NCI-H345 (cell line): ENCODE results near the gene ADIG.

Experiments used
- DNase-seq: peaks from one replicate; lab custom pipeline; 2025; lab: John Stamatoyannopoulos, UW

ADIG gene

GRCh38 chr20:38581013-38581412 lies at the start of gene ADIG:
Gene ADIG, plus strand, starts transcription at chr20:38581197. Its CDS starts 54 bp downstream, at chr20:38581251.
- peak; percentile 83 for DNase-seq

GRCh38 chr20:38534756-38535155 lies 46.2 kb upstream of the ADIG start:
- no peak for DNase-seq

DNA sequence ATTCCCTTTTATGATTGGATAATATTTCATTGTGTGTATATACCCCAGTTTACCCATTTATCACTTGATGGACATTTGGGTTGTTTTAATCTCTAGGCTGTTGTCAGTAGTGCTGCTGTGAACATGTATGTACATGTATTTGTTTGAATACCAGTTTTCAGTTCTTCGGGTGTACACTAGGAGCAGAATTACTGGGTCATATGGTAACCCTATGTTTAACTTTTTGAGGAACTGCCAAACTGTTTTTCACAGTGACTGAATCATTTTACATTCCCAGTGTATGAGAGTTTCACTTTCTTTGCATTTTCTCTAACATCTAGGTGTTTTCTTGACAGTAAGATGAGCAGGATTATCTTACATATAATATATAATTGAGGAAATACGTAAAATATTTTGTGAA lies 44.7 kb upstream of the ADIG start:
- DNase-seq: no peak

DNA sequence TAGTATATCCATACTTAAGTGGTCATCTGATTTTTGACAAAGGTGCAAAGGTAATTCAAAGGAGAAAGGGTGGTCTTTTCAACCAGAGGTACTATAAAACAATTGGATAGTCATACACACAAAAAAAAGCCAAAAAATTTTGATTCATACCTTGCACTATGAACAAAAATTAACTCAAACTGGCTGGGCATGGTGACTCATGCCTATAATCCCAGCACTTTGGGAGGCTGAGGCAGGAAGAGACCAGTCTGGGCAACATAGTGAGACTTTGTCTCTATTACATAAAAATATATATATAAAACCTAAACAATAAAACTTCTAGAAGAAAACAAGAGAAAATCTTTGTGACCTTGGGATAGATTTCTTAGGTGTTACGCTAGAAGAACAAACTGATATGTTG lies 43.8 kb upstream of the ADIG start:
- no peak for DNase-seq

DNA sequence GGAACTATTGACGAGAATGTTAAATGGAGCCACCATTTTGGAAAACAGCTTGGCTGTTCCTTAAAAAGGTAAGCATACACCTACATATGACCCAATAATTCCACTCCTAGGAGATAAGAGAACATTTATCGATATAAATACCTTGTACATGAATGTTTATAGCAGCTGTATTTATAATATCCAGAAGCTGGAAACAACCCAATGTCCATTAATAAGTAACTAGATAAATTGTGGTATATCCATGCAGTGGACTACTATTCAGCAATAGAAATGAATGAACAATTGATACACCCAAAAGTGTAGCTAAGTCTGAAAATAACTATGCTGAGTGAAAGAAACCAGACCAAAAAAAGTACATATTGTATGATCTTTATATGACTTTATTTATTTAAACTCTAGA lies 42.2 kb upstream of the ADIG start:
- DNase-seq: no peak

GRCh38 chr20:38543014-38543906 lies 37.7 kb upstream of the ADIG start:
- DNase-seq: no peak

- DNase-seq: no peak
Observed at GRCh38 chr20:38545771-38546170, 35.2 kb upstream of the ADIG start.

DNA sequence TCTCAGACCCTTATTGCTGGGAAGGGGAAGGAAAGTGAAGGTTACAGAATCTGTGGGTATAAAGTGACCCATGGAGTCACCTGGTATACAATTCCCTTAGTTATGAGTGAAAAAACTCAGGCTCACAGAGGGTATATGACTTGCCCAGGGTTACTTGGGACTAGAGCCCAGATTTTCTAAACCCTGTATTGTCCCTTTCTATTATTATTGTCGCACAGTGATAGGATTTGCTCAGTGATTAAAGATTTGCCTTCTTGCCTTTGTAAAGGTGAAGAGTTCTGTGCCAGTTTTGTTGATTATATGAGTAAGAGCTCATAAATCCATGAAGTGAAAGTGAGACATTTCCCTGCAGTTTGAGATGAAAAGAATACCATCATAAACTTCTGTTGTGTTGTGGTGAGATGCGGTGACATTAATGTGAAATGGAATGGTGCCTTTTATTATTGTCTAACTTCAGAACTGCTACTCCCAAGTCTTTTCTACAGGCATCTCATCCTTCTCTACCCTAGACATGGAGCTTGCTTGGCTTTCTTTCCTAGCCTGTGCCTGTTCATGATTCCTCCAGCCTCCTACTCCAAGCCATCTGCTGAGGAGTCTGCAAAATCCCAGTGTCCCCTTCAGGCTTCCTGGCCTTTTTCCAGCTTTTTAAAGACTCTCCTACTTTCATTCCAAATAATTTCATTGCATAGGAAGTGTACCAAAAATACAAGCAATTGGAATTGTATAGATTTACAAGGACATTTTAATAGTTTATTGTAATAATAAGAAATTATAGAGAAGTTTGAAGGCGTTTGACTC lies 33.5 kb upstream of the ADIG start:
- no peak for DNase-seq

DNA sequence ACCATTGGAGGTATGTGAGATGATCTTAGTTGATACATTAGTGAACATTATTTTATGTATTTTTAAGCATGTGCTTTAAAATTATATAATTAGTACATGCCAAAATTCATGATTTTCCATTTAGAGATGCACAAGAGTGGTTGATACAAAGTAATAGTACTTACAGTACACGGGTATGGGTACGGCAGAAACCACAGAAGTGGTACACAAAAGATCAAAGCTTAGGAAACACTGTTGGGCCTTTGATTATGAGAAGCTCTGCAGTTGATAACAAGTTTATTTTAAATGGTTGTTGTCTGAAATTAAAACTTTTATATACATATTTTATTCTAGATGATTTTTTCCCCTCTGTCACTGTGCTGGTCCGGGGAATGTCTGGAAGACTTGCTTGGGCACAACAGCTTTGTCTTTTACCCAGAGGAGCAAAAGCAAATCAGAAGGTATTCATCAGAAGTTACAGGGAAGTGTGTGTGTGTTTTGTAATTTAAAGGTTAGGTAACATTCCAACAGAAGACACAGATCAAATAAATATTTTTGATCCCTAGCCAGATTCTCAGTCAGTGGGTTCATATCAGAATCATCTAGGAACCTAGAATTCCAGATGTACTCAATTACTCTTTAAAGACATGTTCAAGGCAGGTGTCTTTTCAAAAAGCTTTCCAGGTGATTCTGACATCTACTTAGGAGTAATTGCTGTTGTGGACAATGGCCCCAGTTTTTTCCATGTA lies 32.5 kb upstream of the ADIG start:
- no peak for DNase-seq

GRCh38 chr20:38550274-38550673 lies 30.7 kb upstream of the ADIG start:
- no peak for DNase-seq

DNA sequence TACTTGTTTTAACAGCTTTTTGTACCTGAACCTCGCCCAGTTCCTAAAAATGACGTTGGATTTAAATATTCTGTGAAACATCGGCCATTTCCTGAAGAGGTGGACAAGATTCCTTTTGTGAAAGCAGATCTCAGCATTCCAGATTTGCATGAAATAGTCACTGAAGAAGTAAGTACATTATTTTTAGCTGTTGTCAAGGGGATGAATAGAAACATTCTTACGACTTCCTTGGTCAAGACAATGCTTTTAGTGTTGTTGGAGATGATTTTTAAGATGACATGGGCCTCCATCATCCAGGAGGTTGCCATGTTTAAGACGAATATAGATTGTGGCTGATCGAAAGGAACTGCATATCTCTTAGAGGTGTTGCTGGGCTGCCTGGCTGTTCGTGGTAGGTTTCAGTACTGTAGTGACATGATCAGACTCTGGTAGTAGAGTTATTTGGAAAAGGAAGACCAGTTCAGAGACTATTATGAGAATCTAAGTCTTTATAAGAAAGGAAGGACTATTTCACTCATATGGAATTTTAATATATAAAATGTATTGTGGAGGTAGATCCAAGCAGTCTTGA lies 29.9 kb upstream of the ADIG start:
- no peak for DNase-seq

GRCh38 chr20:38554986-38555385 lies 26.0 kb upstream of the ADIG start:
- DNase-seq: no peak

- DNase-seq: no peak
Observed at GRCh38 chr20:38555395-38555794, 25.6 kb upstream of the ADIG start.

- no peak for DNase-seq
Observed at GRCh38 chr20:38557174-38557573, 23.8 kb upstream of the ADIG start.

GRCh38 chr20:38558596-38559360 lies 22.2 kb upstream of the ADIG start:
- no peak for DNase-seq

GRCh38 chr20:38559764-38560163 lies 21.2 kb upstream of the ADIG start:
- DNase-seq: no peak

- no peak for DNase-seq
Observed at GRCh38 chr20:38563802-38564431, 17.1 kb upstream of the ADIG start.

- DNase-seq: no peak
Observed at GRCh38 chr20:38564680-38565079, 16.3 kb upstream of the ADIG start.

- DNase-seq: no peak
Observed at GRCh38 chr20:38566036-38566598, 14.9 kb upstream of the ADIG start.

GRCh38 chr20:38569747-38570525 lies 11.1 kb upstream of the ADIG start:
- no peak for DNase-seq
